ENCODE measurements around the gene PAM. TPM values are rescaled to one million over a fixed set of nuclear protein-coding genes. Genes with fewer than 3 reads are reported as not detected.

The PAM gene
- total and polyA plus RNA-seq, 2 of the 8 experiments (the other 6 are each of a cell fraction or from before 2014, with no cell fraction given): 30.4 to 67.8 TPM

- TF ChIP-seq CHD7 (IDR thresholded peaks at IDR 0.05; ENCODE audit: insufficient replicate concordance, low read length): no peak
- no peak for TF ChIP-seq KDM5A (IDR thresholded peaks at IDR 0.05; ENCODE audit: low read length)
- no peak for TF ChIP-seq RXRA (IDR thresholded peaks at IDR 0.05; ENCODE audit: insufficient read depth, low read depth, low read length)
- TF ChIP-seq TBP (IDR thresholded peaks at IDR 0.05; ENCODE audit: low read depth, low read length): no peak
- TF ChIP-seq BACH1 (IDR thresholded peaks at IDR 0.05; ENCODE audit: low read length): no peak
- TF ChIP-seq CEBPB (IDR thresholded peaks at IDR 0.05; ENCODE audit: low read depth, low read length): no peak
- no peak for TF ChIP-seq EP300 (IDR thresholded peaks at IDR 0.05; ENCODE audit: borderline replicate concordance in 1 of 2, low read depth in 2 of 2, low read length in 2 of 2)
- TF ChIP-seq EGR1 (IDR thresholded peaks at IDR 0.05; ENCODE audit: borderline replicate concordance, low read depth, low read length): no peak
- TF ChIP-seq MAX (IDR thresholded peaks at IDR 0.05): no peak
- TF ChIP-seq E2F6 (IDR thresholded peaks at IDR 0.05): no peak
- no peak for TF ChIP-seq CREB1 (IDR thresholded peaks at IDR 0.05)
- no peak for TF ChIP-seq CHD1 (IDR thresholded peaks at IDR 0.05; ENCODE audit: low read depth, low read length)
Measured at GRCh38 chr5:102998224-102998623, 243.1 kb downstream of the PAM start (continued).

Measured in H1 (cell line).